Activated T-cell treated with anti-CD3 and anti-CD28 coated beads, Interleukin-2, amount 50 U/mL, for 24 hours (primary cell): ENCODE data around the gene RNF169.

Source experiments
- DNase-seq: peaks from one replicate; pipeline ENCODE4 v3.0.0-alpha.2; 2020
- H3K27ac Mint-ChIP-seq: 2 replicates; pipeline ENCODE4 v1.8.0; 2020; ENCODE audit warnings: mild to moderate bottlenecking, mixed read lengths
- H3K27me3 Mint-ChIP-seq: 2 replicates; pipeline ENCODE4 v1.8.0; 2020; ENCODE audit warnings: mixed read lengths
- H3K36me3 Mint-ChIP-seq: 2 replicates; pipeline ENCODE4 v1.8.0; 2020; ENCODE audit warnings: low read depth, mixed read lengths
- H3K4me1 Mint-ChIP-seq: 2 replicates; pipeline ENCODE4 v1.8.0; 2020; ENCODE audit warnings: low read depth, mixed read lengths
- H3K4me3 Mint-ChIP-seq: 2 replicates; pipeline ENCODE4 v1.8.0; 2020; ENCODE audit warnings: mild to moderate bottlenecking, moderate library complexity, mixed read lengths
- H3K9me3 Mint-ChIP-seq: 2 replicates; pipeline ENCODE4 v1.8.0; 2020; ENCODE audit warnings: mixed read lengths

The RNF169 gene

GRCh38 chr11:74844072-74844471 lies 95.4 kb downstream of the RNF169 start:
- H3K27me3 Mint-ChIP-seq, result no peaks in the 10 kb centered on the region
- no peak for DNase-seq
- H3K9me3 Mint-ChIP-seq, result no peaks in the 10 kb centered on the region
- H3K4me1 Mint-ChIP-seq, result peaks cover 12% of the 10 kb centered on the region
- H3K4me3 Mint-ChIP-seq, result no peak overlapping the region
- H3K27ac Mint-ChIP-seq, result no peak overlapping the region
- peaks cover 94% of the 10 kb centered on the region for H3K36me3 Mint-ChIP-seq

- peaks cover 91% of the 10 kb centered on the region for H3K36me3 Mint-ChIP-seq
- no peaks in the 10 kb centered on the region for H3K9me3 Mint-ChIP-seq
- DNase-seq, result no peak
- no peaks in the 10 kb centered on the region for H3K27me3 Mint-ChIP-seq
- H3K4me3 Mint-ChIP-seq, result no peak overlapping the region
- no peak overlapping the region for H3K27ac Mint-ChIP-seq
- H3K4me1 Mint-ChIP-seq, result peaks cover 12% of the 10 kb centered on the region
These were observed 96.2 kb downstream of the RNF169 start for GRCh38 chr11:74844865-74845264.

- Mint-ChIP-seq H3K36me3 (peaks cover 93% of the 10 kb centered on the region), H3K27ac (no peak overlapping the region), H3K9me3 (no peaks in the 10 kb centered on the region), H3K4me3 (no peak overlapping the region), H3K4me1 (peaks cover 12% of the 10 kb centered on the region), H3K27me3 (no peaks in the 10 kb centered on the region)
- DNase-seq, result no peak
These were observed 97.4 kb downstream of the RNF169 start for GRCh38 chr11:74845978-74846517.

GRCh38 chr11:74846770-74847169 lies 98.1 kb downstream of the RNF169 start:
- Mint-ChIP-seq H3K36me3 (peaks cover 93% of the 10 kb centered on the region), H3K27ac (no peak overlapping the region), H3K27me3 (no peaks in the 10 kb centered on the region), H3K9me3 (no peaks in the 10 kb centered on the region), H3K4me3 (no peak overlapping the region), H3K4me1 (peaks cover 12% of the 10 kb centered on the region)
- no peak for DNase-seq

GRCh38 chr11:74847395-74847794 lies 98.7 kb downstream of the RNF169 start:
- no peak for DNase-seq
- Mint-ChIP-seq H3K4me3 (no peak overlapping the region), H3K9me3 (no peaks in the 10 kb centered on the region), H3K4me1 (peaks cover 12% of the 10 kb centered on the region), H3K36me3 (peaks cover 94% of the 10 kb centered on the region), H3K27ac (peak overlapping the region; percentile 22), H3K27me3 (no peaks in the 10 kb centered on the region)

DNA sequence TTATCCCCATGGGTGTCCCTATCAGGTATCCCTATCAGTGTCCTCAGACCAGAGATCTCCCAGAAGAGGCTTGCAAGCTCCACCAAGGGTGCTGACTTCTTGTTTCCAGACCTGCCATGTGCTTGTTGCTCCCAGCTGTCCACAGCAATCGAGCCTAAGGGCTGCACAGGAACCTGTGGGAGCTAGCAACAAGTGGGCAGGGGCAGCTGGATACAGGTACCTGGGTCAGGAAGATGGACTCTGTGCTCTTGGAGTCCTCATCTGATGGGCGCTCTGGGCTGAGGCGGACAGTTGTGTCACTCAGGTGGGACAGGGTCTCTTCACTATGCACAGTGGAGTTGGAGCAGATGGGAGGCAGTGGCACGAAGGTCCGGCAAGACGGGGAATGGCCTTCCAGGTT lies 99.2 kb downstream of the RNF169 start:
- H3K27me3 Mint-ChIP-seq, result no peaks in the 10 kb centered on the region
- no peak for DNase-seq
- H3K4me3 Mint-ChIP-seq, result no peak overlapping the region
- peaks cover 12% of the 10 kb centered on the region for H3K4me1 Mint-ChIP-seq
- H3K9me3 Mint-ChIP-seq, result no peaks in the 10 kb centered on the region
- peak overlapping the region; percentile 1 for H3K27ac Mint-ChIP-seq
- peaks cover 94% of the 10 kb centered on the region for H3K36me3 Mint-ChIP-seq

DNA sequence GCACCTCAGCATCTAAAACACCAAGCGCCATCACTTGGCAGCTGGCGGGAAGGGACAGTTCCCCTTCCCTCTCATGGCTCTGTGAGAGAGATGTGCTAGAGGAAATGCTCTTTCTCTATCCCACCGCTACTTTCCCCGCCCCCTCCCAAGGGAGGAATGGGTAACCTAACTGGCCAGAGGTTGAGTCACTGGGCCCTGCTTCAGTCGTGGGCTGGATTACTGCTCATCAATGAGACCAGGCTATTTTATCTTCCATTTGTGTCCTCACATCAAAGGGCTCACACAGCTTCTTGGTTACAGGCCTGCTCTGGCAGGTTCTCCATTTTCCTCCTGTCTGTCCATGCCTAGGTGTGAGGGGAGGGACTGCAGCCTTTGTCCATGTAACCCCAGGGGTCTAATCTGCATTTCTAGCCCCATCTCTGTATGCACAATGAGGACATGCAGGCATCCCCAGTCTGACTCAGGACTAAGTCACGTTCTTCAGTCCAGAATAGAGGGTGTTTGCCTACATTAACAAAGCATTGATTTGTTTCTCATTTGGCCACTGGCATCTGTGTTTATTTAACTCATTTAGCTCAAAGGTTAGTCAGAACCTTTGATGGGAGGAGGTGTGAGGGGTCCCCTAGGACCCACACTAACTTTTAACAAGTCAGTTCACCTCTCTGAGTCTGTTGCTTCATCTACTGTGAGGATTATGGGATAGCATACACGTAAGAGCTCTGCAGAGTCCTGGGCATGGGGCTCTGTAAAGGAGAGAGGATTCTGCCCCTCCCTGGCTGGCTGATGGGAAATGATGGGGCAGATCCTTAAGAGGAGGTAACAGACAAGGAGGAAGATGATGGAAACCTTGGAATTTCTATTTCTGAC lies 101.1 kb downstream of the RNF169 start:
- no peak for DNase-seq
- H3K27ac Mint-ChIP-seq, result no peak overlapping the region

GRCh38 chr11:74853223-74853622 lies 104.6 kb downstream of the RNF169 start:
- H3K36me3 Mint-ChIP-seq, result peaks cover 85% of the 10 kb centered on the region
- DNase-seq, result no peak
- H3K4me1 Mint-ChIP-seq, result no peaks in the 10 kb centered on the region
- no peaks in the 10 kb centered on the region for H3K9me3 Mint-ChIP-seq
- H3K27me3 Mint-ChIP-seq, result no peaks in the 10 kb centered on the region
- H3K27ac Mint-ChIP-seq, result no peak overlapping the region
- H3K4me3 Mint-ChIP-seq, result no peak overlapping the region

More for the DNA sequence above, 101.1 kb downstream of the RNF169 start:
- H3K4me1 Mint-ChIP-seq, result peaks cover 12% of the 10 kb centered on the region
- peaks cover 88% of the 10 kb centered on the region for H3K36me3 Mint-ChIP-seq
- H3K4me3 Mint-ChIP-seq, result no peak overlapping the region
- H3K9me3 Mint-ChIP-seq, result no peaks in the 10 kb centered on the region
- no peaks in the 10 kb centered on the region for H3K27me3 Mint-ChIP-seq

DNA sequence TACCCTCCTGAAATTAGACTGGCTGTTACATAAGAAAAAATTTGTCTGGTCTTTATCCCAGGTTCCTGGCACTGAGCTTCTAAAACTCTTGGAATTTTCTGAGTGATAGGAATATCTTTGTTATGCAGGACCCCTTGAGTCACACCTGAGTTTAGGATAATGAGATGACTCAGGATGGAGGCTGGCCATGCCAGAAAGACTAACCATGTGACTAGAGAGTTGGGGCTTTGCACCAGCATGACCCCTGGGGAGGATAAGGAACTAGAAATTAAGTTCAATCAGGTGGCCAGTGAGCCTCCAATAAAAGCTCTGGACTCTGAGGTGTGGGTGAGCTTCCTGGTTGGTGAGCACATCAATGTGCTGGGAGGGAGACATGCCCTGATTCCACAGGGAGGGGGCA lies 112.1 kb downstream of the RNF169 start:
- Mint-ChIP-seq H3K4me1 (peaks cover 3% of the 10 kb centered on the region), H3K4me3 (no peak overlapping the region), H3K9me3 (peaks cover 20% of the 10 kb centered on the region), H3K27me3 (no peaks in the 10 kb centered on the region), H3K27ac (no peak overlapping the region), H3K36me3 (peaks cover 95% of the 10 kb centered on the region)
- no peak for DNase-seq

GRCh38 chr11:74863410-74863809 lies 114.8 kb downstream of the RNF169 start:
- Mint-ChIP-seq H3K27ac (no peak overlapping the region), H3K4me1 (peaks cover 3% of the 10 kb centered on the region), H3K9me3 (peaks cover 40% of the 10 kb centered on the region), H3K4me3 (no peak overlapping the region), H3K27me3 (no peaks in the 10 kb centered on the region), H3K36me3 (peaks cover 97% of the 10 kb centered on the region)
- DNase-seq, result no peak

DNA sequence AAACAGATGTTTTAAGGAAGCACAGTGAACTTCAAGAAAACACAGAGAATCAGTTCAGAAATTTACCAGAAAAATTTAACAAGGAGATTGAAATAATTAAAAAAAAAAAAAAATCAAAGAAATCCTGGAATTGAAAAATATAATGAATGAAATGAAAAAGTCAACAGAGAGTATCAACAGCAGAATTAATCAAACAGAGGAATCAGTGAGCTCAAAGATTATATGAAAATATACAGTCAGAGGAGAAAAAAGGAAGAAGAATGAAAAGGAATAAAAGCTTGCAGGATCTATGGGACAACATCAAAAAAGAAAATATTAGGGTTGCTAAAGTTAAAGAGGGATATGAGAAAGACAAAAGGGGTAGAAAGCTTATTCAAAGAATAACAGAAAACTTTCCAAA lies 117.9 kb downstream of the RNF169 start:
- H3K4me3 Mint-ChIP-seq, result no peak overlapping the region
- peaks cover 3% of the 10 kb centered on the region for H3K4me1 Mint-ChIP-seq
- no peak overlapping the region for H3K27ac Mint-ChIP-seq
- no peak for DNase-seq
- peaks cover 98% of the 10 kb centered on the region for H3K36me3 Mint-ChIP-seq
- peaks cover 59% of the 10 kb centered on the region for H3K9me3 Mint-ChIP-seq
- no peaks in the 10 kb centered on the region for H3K27me3 Mint-ChIP-seq

- Mint-ChIP-seq H3K9me3 (peaks cover 68% of the 10 kb centered on the region), H3K36me3 (peaks cover 95% of the 10 kb centered on the region), H3K4me3 (no peak overlapping the region), H3K27ac (no peak overlapping the region), H3K27me3 (no peaks in the 10 kb centered on the region), H3K4me1 (no peaks in the 10 kb centered on the region)
- no peak for DNase-seq
These were observed 121.8 kb downstream of the RNF169 start for GRCh38 chr11:74870485-74870884.

GRCh38 chr11:74871037-74871436 lies 122.4 kb downstream of the RNF169 start:
- H3K9me3 Mint-ChIP-seq, result peaks cover 63% of the 10 kb centered on the region
- H3K4me3 Mint-ChIP-seq, result no peak overlapping the region
- H3K27me3 Mint-ChIP-seq, result no peaks in the 10 kb centered on the region
- DNase-seq, result no peak
- no peak overlapping the region for H3K27ac Mint-ChIP-seq
- H3K4me1 Mint-ChIP-seq, result no peaks in the 10 kb centered on the region
- peaks cover 96% of the 10 kb centered on the region for H3K36me3 Mint-ChIP-seq

DNA sequence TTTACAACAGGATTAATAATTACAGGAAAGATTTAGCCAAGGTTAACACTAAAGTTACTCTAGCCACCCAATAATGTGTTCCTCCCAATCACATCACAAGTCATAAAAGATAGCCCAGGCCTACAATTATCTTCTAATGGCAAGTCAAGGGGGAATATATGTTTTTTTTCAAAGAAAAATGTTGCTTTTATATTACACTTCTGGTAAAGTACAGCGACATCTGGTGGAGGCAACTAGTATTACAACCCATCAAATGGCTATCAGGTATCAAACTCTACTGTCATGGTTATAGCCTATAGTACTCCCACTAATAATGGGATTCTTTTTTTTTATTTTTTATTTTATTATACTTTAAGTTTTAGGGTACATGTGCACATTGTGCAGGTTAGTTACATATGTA lies 128.5 kb downstream of the RNF169 start:
- no peaks in the 10 kb centered on the region for H3K27me3 Mint-ChIP-seq
- peaks cover 56% of the 10 kb centered on the region for H3K36me3 Mint-ChIP-seq
- H3K27ac Mint-ChIP-seq, result no peak overlapping the region
- no peak for DNase-seq
- H3K4me1 Mint-ChIP-seq, result no peaks in the 10 kb centered on the region
- peaks cover 21% of the 10 kb centered on the region for H3K9me3 Mint-ChIP-seq
- H3K4me3 Mint-ChIP-seq, result no peak overlapping the region
